HG02678 (cell line): Measurements from ENCODE around the gene SHC1.

ENCODE experiments used
- ATAC-seq: cut with Tn5 transposase; IDR thresholded peaks from one replicate; pipeline ENCODE4 v1.9.1; 2021; ENCODE audit warnings: mild to moderate bottlenecking, moderate library complexity; ENCODE audit not compliant: unreplicated experiment

Gene SHC1

GRCh38 chr1:154959426-154959780 lies 11.1 kb downstream of the SHC1 start:
- no peak for ATAC-seq

GRCh38 chr1:154958681-154959425 lies 11.7 kb downstream of the SHC1 start:
- ATAC-seq = no peak

GRCh38 chr1:154958036-154958435 lies 12.5 kb downstream of the SHC1 start:
- no peak for ATAC-seq

GRCh38 chr1:154957091-154957657 lies 13.4 kb downstream of the SHC1 start:
- no peak for ATAC-seq

- no peak for ATAC-seq
Measured at GRCh38 chr1:154956544-154956941, 14.0 kb downstream of the SHC1 start.

GRCh38 chr1:154955718-154956543 lies 14.6 kb downstream of the SHC1 start, which contains the start of gene PBXIP1:
Gene PBXIP1, minus strand, starts transcription at chr1:154956099. Its CDS starts 2,378 bp downstream, at chr1:154953721.
- peak; percentile 69 for ATAC-seq

GRCh38 chr1:154955039-154955717 lies 15.4 kb downstream of the SHC1 start:
- ATAC-seq = peak; percentile 54

- no peak for ATAC-seq
Measured at GRCh38 chr1:154954541-154954940, 16.0 kb downstream of the SHC1 start.

GRCh38 chr1:154953611-154954038 lies 16.9 kb downstream of the SHC1 start:
- ATAC-seq = no peak

- ATAC-seq = no peak
Measured at GRCh38 chr1:154952664-154953063, 17.9 kb downstream of the SHC1 start.

- ATAC-seq = no peak
Measured at GRCh38 chr1:154951901-154952657, 18.5 kb downstream of the SHC1 start.

- no peak for ATAC-seq
Measured at GRCh38 chr1:154948079-154948478, 22.5 kb downstream of the SHC1 start.

- ATAC-seq = no peak
Measured at GRCh38 chr1:154945962-154946850, 24.3 kb downstream of the SHC1 start.

GRCh38 chr1:154945160-154945961 lies 25.2 kb downstream of the SHC1 start:
- ATAC-seq = no peak

- ATAC-seq = no peak
Measured at GRCh38 chr1:154944401-154945159, 26.0 kb downstream of the SHC1 start.

- ATAC-seq = no peak
Measured at GRCh38 chr1:154943649-154944400, 26.7 kb downstream of the SHC1 start.

- ATAC-seq = no peak
Measured at GRCh38 chr1:154941333-154942013, 29.1 kb downstream of the SHC1 start.
